H9 (cell line): ENCODE data around the gene FEZ2. TPM values are rescaled to one million over a fixed set of nuclear protein-coding genes. Genes with fewer than 3 reads are reported as not detected.

Source experiments
- DNase-seq: peaks from one replicate; pipeline ENCODE4 v3.0.0-alpha.2; 2017
- H2AFZ ChIP-seq: one replicate; pipeline ENCODE4 v1.6.1; 2013; ENCODE audit warnings: mild to moderate bottlenecking, low read length, control low read depth, moderate library complexity
- H2AK5ac ChIP-seq: 2 replicates; pipeline ENCODE4 v1.6.1; 2013; ENCODE audit warnings: low read length, control low read depth, mixed read lengths; ENCODE audit not compliant: insufficient read length
- H2BK120ac ChIP-seq: one replicate; pipeline ENCODE4 v1.6.1; 2013; ENCODE audit warnings: low read depth, mild to moderate bottlenecking, low read length, control low read depth, inconsistent platforms; ENCODE audit not compliant: poor library complexity, severe bottlenecking
- H2BK12ac ChIP-seq: 2 replicates; pipeline ENCODE4 v1.6.1; 2013; ENCODE audit warnings: low read length, control low read depth, mixed read lengths, low read depth; ENCODE audit not compliant: insufficient read length
- H2BK15ac ChIP-seq: 2 replicates; pipeline ENCODE4 v1.6.1; 2013; ENCODE audit warnings: low read depth, low read length, control low read depth
- H2BK20ac ChIP-seq: one replicate; pipeline ENCODE4 v1.6.1; 2013; ENCODE audit warnings: low read depth, mild to moderate bottlenecking, low read length, control low read depth, inconsistent platforms; ENCODE audit not compliant: poor library complexity, severe bottlenecking
- H2BK5ac ChIP-seq: 2 replicates; pipeline ENCODE4 v1.6.1; 2013; ENCODE audit warnings: low read length, control low read depth, mixed read lengths; ENCODE audit not compliant: insufficient read length
- H3K14ac ChIP-seq: 2 replicates; pipeline ENCODE4 v1.6.1; 2013; ENCODE audit warnings: low read length, control low read depth; ENCODE audit not compliant: insufficient read depth
- H3K18ac ChIP-seq: 2 replicates; pipeline ENCODE4 v1.6.1; 2013; ENCODE audit warnings: low read depth, mild to moderate bottlenecking, mixed read lengths, low read length, control low read depth; ENCODE audit not compliant: insufficient read length
- H3K23ac ChIP-seq: 2 replicates; pipeline ENCODE4 v1.6.1; 2013; ENCODE audit warnings: low read length, control low read depth, mixed read lengths, low read depth; ENCODE audit not compliant: insufficient read length
- H3K23me2 ChIP-seq: 2 replicates; pipeline ENCODE4 v1.6.1; 2013; ENCODE audit warnings: low read depth, mild to moderate bottlenecking, mixed read lengths, low read length, control low read depth; ENCODE audit not compliant: insufficient read length, poor library complexity, severe bottlenecking
- H3K27ac ChIP-seq: 2 replicates; pipeline ENCODE4 v1.5.1; 2013; ENCODE audit warnings: low read length, control low read depth, mixed read lengths, low read depth; ENCODE audit not compliant: insufficient read length
- H3K27me3 ChIP-seq: 2 replicates; pipeline ENCODE4 v1.6.1; 2013; ENCODE audit warnings: low read length, control low read depth, inconsistent platforms; ENCODE audit not compliant: insufficient read depth
- H3K4ac ChIP-seq: 2 replicates; pipeline ENCODE4 v1.6.1; 2013; ENCODE audit warnings: low read depth, mild to moderate bottlenecking, control low read depth, inconsistent platforms, low read length, moderate library complexity
- H3K4me1 ChIP-seq: 2 replicates; pipeline ENCODE4 v1.6.1; 2013; ENCODE audit warnings: low read length, control low read depth, inconsistent platforms; ENCODE audit not compliant: insufficient read depth
- H3K4me2 ChIP-seq: 2 replicates; pipeline ENCODE4 v1.6.1; 2013; ENCODE audit warnings: low read length, control low read depth, mixed read lengths; ENCODE audit not compliant: insufficient read length, insufficient read depth
- H3K56ac ChIP-seq: 2 replicates; pipeline ENCODE4 v1.6.1; 2013; ENCODE audit warnings: low read depth, mild to moderate bottlenecking, mixed read lengths, low read length, control low read depth; ENCODE audit not compliant: insufficient read length
- H3K79me1 ChIP-seq: 2 replicates; pipeline ENCODE4 v1.6.1; 2013; ENCODE audit warnings: low read depth, mild to moderate bottlenecking, moderate library complexity, low read length, control low read depth, inconsistent platforms; ENCODE audit not compliant: insufficient read depth, poor library complexity, severe bottlenecking
- H3K79me2 ChIP-seq: 2 replicates; pipeline ENCODE4 v1.6.1; 2013; ENCODE audit warnings: low read length, control low read depth, inconsistent platforms; ENCODE audit not compliant: insufficient read depth
- H3K9ac ChIP-seq: 2 replicates; pipeline ENCODE4 v1.6.1; 2013; ENCODE audit warnings: low read length, control low read depth, mixed read lengths; ENCODE audit not compliant: insufficient read length; ENCODE audit errors: extremely low read depth
- H3K9me3 ChIP-seq: one replicate; pipeline ENCODE4 v1.6.1; 2013; ENCODE audit warnings: low read depth, low read length, inconsistent platforms; ENCODE audit not compliant: control insufficient read depth
- H3T11ph ChIP-seq: one replicate; pipeline ENCODE4 v1.6.1; 2013; ENCODE audit warnings: mild to moderate bottlenecking, low read length, control low read depth, inconsistent platforms
- H4K20me1 ChIP-seq: one replicate; pipeline ENCODE4 v1.6.1; 2013; ENCODE audit not compliant: control insufficient read depth, insufficient read length, insufficient read depth
- H4K5ac ChIP-seq: 2 replicates; pipeline ENCODE4 v1.6.1; 2013; ENCODE audit warnings: low read depth, mild to moderate bottlenecking, mixed read lengths, low read length, control low read depth; ENCODE audit not compliant: insufficient read length
- H4K8ac ChIP-seq: replicated peaks from 2 replicates; pipeline ENCODE4 v1.6.1; 2013; ENCODE audit warnings: low read length, control low read depth, mixed read lengths, low read depth; ENCODE audit not compliant: insufficient read length
- H4K91ac ChIP-seq: 2 replicates; pipeline ENCODE4 v1.6.1; 2013; ENCODE audit warnings: low read depth, mild to moderate bottlenecking, moderate library complexity, mixed read lengths, low read length, control low read depth; ENCODE audit not compliant: insufficient read length
- H3K27ac Mint-ChIP-seq, 3 experiments: 2 replicates in 2 of 3; 3 replicates in 1 of 3; pipeline ENCODE4 v1.8.0; 2020 to 2021; ENCODE audit warnings: mixed read lengths in 3 of 3, mild to moderate bottlenecking in 1 of 3, moderate library complexity in 1 of 3
- H3K27me3 Mint-ChIP-seq: 2 replicates; pipeline ENCODE4 v1.8.0; 2021; ENCODE audit warnings: low read depth, mild to moderate bottlenecking, moderate library complexity, mixed read lengths
- H3K36me3 Mint-ChIP-seq, 3 experiments: 2 replicates in 2 of 3; 3 replicates in 1 of 3; pipeline ENCODE4 v1.8.0; 2020 to 2021; ENCODE audit warnings: low read depth in 3 of 3, mixed read lengths in 3 of 3; ENCODE audit not compliant: insufficient read depth in 1 of 3
- H3K4me1 Mint-ChIP-seq, 2 experiments: 2 replicates each; pipeline ENCODE4 v1.8.0; 2020; ENCODE audit warnings: mixed read lengths in 2 of 2
- H3K4me3 Mint-ChIP-seq, 2 experiments: 2 replicates in 1 of 2; 3 replicates in 1 of 2; pipeline ENCODE4 v1.8.0; 2020 to 2021; ENCODE audit warnings: mild to moderate bottlenecking in 2 of 2, mixed read lengths in 2 of 2, moderate library complexity in 1 of 2
- H3K9me3 Mint-ChIP-seq, 2 experiments: 2 replicates in 1 of 2; 3 replicates in 1 of 2; pipeline ENCODE4 v1.8.0; 2020; ENCODE audit warnings: mild to moderate bottlenecking in 2 of 2, mixed read lengths in 2 of 2, moderate library complexity in 1 of 2
- WGBS: extraction: QIAGEN DNeasy Blood & Tissue Kit; methylation state at CpG from one replicate; pipeline ENCODE4 v1.1.7; 2013; ENCODE audit warnings: missing lambda C conversion rate, low lambda C conversion rate, mixed read lengths; ENCODE audit not compliant: insufficient read length; ENCODE audit errors: extremely low coverage; 5-methylcytosine and 5-hydroxymethylcytosine counted together
- total RNA-seq: library from RNA; stranded (reverse); gene quantifications from 2 replicates; pipeline ENCODE4 v1.2.1, GENCODE V29; 2021
- TF ChIP-seq, protein P1 (sequence below): fragments of 200-600 bp; sonication (generic); conservative IDR thresholded peaks from 3 replicates; pipeline ENCODE4 v1.8.0; 2021; ENCODE audit warnings: antibody characterized with exemption, mild to moderate bottlenecking

Gene FEZ2
- total RNA-seq, 1 experiment from 2014 or later, result 27.7 TPM

DNA sequence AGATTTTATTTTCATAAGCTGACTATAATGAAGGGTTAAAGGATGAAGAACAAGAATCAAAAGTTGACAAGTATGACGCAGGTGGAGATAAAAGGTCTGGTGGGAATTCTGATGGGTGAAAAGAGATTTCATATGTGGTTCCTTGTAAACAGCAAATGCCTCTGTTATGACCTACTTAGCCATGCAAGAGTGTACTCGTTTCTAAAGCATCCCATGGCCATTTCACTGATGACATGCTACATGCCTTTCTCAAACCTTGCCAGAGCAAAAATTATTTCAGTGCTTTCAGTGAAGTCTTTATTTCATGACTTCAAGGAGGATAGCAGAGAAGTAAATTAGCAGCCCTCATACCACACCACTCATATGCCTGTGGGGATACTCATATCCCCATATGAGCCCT lies 71.7 kb downstream of the FEZ2 start:
- no peak overlapping the region for H2BK12ac ChIP-seq
- H3K4me2 ChIP-seq, result no peak overlapping the region
- H3K4me1 Mint-ChIP-seq, result peaks cover 10 to 11% of the 10 kb centered on the region in 2 experiments
- no peaks in the 10 kb centered on the region for H3K27me3 Mint-ChIP-seq
- TF ChIP-seq, protein P1, sequence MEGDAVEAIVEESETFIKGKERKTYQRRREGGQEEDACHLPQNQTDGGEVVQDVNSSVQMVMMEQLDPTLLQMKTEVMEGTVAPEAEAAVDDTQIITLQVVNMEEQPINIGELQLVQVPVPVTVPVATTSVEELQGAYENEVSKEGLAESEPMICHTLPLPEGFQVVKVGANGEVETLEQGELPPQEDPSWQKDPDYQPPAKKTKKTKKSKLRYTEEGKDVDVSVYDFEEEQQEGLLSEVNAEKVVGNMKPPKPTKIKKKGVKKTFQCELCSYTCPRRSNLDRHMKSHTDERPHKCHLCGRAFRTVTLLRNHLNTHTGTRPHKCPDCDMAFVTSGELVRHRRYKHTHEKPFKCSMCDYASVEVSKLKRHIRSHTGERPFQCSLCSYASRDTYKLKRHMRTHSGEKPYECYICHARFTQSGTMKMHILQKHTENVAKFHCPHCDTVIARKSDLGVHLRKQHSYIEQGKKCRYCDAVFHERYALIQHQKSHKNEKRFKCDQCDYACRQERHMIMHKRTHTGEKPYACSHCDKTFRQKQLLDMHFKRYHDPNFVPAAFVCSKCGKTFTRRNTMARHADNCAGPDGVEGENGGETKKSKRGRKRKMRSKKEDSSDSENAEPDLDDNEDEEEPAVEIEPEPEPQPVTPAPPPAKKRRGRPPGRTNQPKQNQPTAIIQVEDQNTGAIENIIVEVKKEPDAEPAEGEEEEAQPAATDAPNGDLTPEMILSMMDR, result no peak
- H3K27ac ChIP-seq, result no peak overlapping the region
- no peak overlapping the region for H2BK5ac ChIP-seq
- H3K79me2 ChIP-seq, result no peaks in the 10 kb centered on the region
- H3K36me3 Mint-ChIP-seq, result peaks cover 3 to 32% (median 29%) of the 10 kb centered on the region in 3 experiments; a peak in 6 of 7 replicates
- H3K4ac ChIP-seq, result no peak overlapping the region
- H3K4me3 Mint-ChIP-seq, result no peak overlapping the region
- no peak overlapping the region for H2BK15ac ChIP-seq
- no peak overlapping the region for H3K56ac ChIP-seq
- H4K20me1 ChIP-seq, result no peaks in the 10 kb centered on the region
- no peak overlapping the region for H3K23ac ChIP-seq
- no peak overlapping the region for H3K9ac ChIP-seq
- H3K9me3 Mint-ChIP-seq, result no peaks in the 10 kb centered on the region
- H2BK20ac ChIP-seq, result no peak overlapping the region
- no peaks in the 10 kb centered on the region for H3K4me1 ChIP-seq
- WGBS, result no CpG with 5 or more reads among the region's 2 CpGs
- H3K18ac ChIP-seq, result no peak overlapping the region
- no peak overlapping the region for H4K8ac ChIP-seq
- no peak overlapping the region for H4K5ac ChIP-seq
- no peak for DNase-seq
- no peaks in the 10 kb centered on the region for H3K23me2 ChIP-seq
- no peak overlapping the region for H3K27ac Mint-ChIP-seq
- no peaks in the 10 kb centered on the region for H3K9me3 ChIP-seq
- H3K79me1 ChIP-seq, result no peaks in the 10 kb centered on the region
- H3T11ph ChIP-seq, result no peak overlapping the region
- no peak overlapping the region for H2AK5ac ChIP-seq
- H2BK120ac ChIP-seq, result no peak overlapping the region
- no peaks in the 10 kb centered on the region for H3K27me3 ChIP-seq
- no peak overlapping the region for H3K14ac ChIP-seq
- no peak overlapping the region for H4K91ac ChIP-seq
- no peak overlapping the region for H2AFZ ChIP-seq
